Endothelial cell of umbilical vein (primary cell): ENCODE measurements around the gene KREMEN1. TPM values are rescaled to one million over a fixed set of nuclear protein-coding genes. Genes with fewer than 3 reads are reported as not detected.
A peak's percentile ranks its signal among the peaks of the same experiment; 100 is the strongest.

Experiments
- BruUV-seq: library from RNA; stranded (reverse); fragments of 400-500 nt; replicated peaks from 2 replicates; lab custom pipeline; 2021; lab: Mats Ljungman, UMichigan
- CTCF ChIA-PET: fragments of 300-600, 350-600 bp; sonication (Branson Sonifier 250); formaldehyde crosslinking; loops from one replicate; lab custom pipeline; 2021; ENCODE audit warnings: antibody characterized with exemption, inconsistent platforms; lab: Charles Lee
- POLR2A ChIA-PET: fragments of 300-600, 350-600 bp; sonication (Branson Sonifier 250); formaldehyde crosslinking; loops from one replicate; lab custom pipeline; 2021; ENCODE audit warnings: antibody characterized with exemption, inconsistent platforms; lab: Charles Lee
- DNase-seq: peaks from one replicate; pipeline ENCODE4 v3.0.0-alpha.2; 2011; ENCODE audit warnings: low read depth, low spot score
- FAIRE-seq: peaks from 2 replicates; lab custom pipeline; 2011; peaks lifted over from hg19 to GRCh38; lab: Jason Lieb, UNC
- H2AFZ ChIP-seq: 2 replicates; pipeline ENCODE4 v1.6.0; 2012; ENCODE audit warnings: low read depth, low read length, control low read depth, inconsistent platforms
- H3K27ac ChIP-seq: 2 replicates; pipeline ENCODE4 v1.5.1; 2011; ENCODE audit warnings: low read depth, mild to moderate bottlenecking, control low read depth, low read length, moderate library complexity; ENCODE audit not compliant: insufficient read depth
- H3K27me3 ChIP-seq, 2 experiments: 2 replicates each; pipeline versions ENCODE4 v1.6.0 to v1.6.1; 2011; ENCODE audit warnings: low read length in 2 of 2, mixed read lengths in 1 of 2; ENCODE audit not compliant: control insufficient read depth in 2 of 2, insufficient read depth in 2 of 2
- H3K36me3 ChIP-seq, 2 experiments: 2 replicates in 1 of 2; 3 replicates in 1 of 2; pipeline ENCODE4 v1.5.1; 2011; ENCODE audit warnings: low read length in 2 of 2, mild to moderate bottlenecking in 1 of 2, moderate library complexity in 1 of 2; ENCODE audit not compliant: control insufficient read depth in 2 of 2, insufficient read depth in 2 of 2; ENCODE audit errors: extremely low read depth in 1 of 2
- H3K4me1 ChIP-seq: 3 replicates; pipeline ENCODE4 v1.5.1; 2011; ENCODE audit warnings: mild to moderate bottlenecking, low read length; ENCODE audit not compliant: control insufficient read depth, insufficient read depth; ENCODE audit errors: extremely low read depth
- H3K4me2 ChIP-seq: 2 replicates; pipeline ENCODE4 v1.6.1; 2011; ENCODE audit warnings: low read length, control low read depth, mixed read lengths; ENCODE audit not compliant: insufficient read depth
- H3K4me3 ChIP-seq, 3 experiments: fragments of 200-600 bp in 1 of 3; sonication (generic), shearing (Covaris generic) in 1 of 3; replicated peaks in 1 of 3; 2 replicates each; pipeline ENCODE4 v1.5.1; 2011 to 2016; ENCODE audit warnings: control low read depth in 3 of 3, low read length in 3 of 3, mild to moderate bottlenecking in 2 of 3, inconsistent platforms in 1 of 3, low read depth in 1 of 3, moderate library complexity in 1 of 3; ENCODE audit not compliant: insufficient read depth in 1 of 3
- H3K79me2 ChIP-seq: 2 replicates; pipeline ENCODE4 v1.6.0; 2012; ENCODE audit warnings: low read length, inconsistent platforms; ENCODE audit not compliant: control insufficient read depth, insufficient read depth
- H3K9ac ChIP-seq: replicated peaks from 2 replicates; pipeline ENCODE3; 2011; ENCODE audit warnings: low read length, control low read depth; ENCODE audit not compliant: insufficient read depth; ENCODE audit errors: extremely low read depth
- H3K9me1 ChIP-seq: replicated peaks from 3 replicates; pipeline ENCODE4 v1.6.0; 2011; ENCODE audit warnings: mild to moderate bottlenecking, low read length; ENCODE audit not compliant: control insufficient read depth, insufficient read depth; ENCODE audit errors: extremely low read depth
- H3K9me3 ChIP-seq: replicated peaks from 2 replicates; pipeline ENCODE4 v1.5.1; 2012; ENCODE audit warnings: low read length, inconsistent platforms; ENCODE audit not compliant: control insufficient read depth, insufficient read depth
- H4K20me1 ChIP-seq: replicated peaks from 2 replicates; pipeline ENCODE3; 2011; ENCODE audit warnings: mild to moderate bottlenecking, low read length; ENCODE audit not compliant: control insufficient read depth, insufficient read depth; ENCODE audit errors: extremely low read depth
- CTCF ChIP-seq, 2 donors: IDR thresholded peaks; 1 replicate in 1 of 2; 2 replicates in 1 of 2; pipeline ENCODE4 v1.5.1; 2011; ENCODE audit warnings: low read length in 2 of 2, mild to moderate bottlenecking in 2 of 2, moderate library complexity in 2 of 2, control low read depth in 1 of 2, inconsistent platforms in 1 of 2, low read depth in 1 of 2; ENCODE audit not compliant: insufficient read depth in 1 of 2; ENCODE audit errors: extremely low read depth in 1 of 2
- EZH2 ChIP-seq: IDR thresholded peaks from 2 replicates; pipeline ENCODE4 v1.6.1; 2012; ENCODE audit warnings: borderline replicate concordance, low read depth, mild to moderate bottlenecking, moderate library complexity, low read length, inconsistent platforms; ENCODE audit not compliant: severe bottlenecking
- FOS ChIP-seq: IDR thresholded peaks from 2 replicates; pipeline ENCODE4 v1.6.1; 2011; ENCODE audit warnings: mild to moderate bottlenecking, low read length, moderate library complexity, borderline replicate concordance; ENCODE audit not compliant: insufficient read depth
- GATA2 ChIP-seq: IDR thresholded peaks from 2 replicates; pipeline ENCODE4 v1.7.0; 2011; ENCODE audit warnings: low read depth, mild to moderate bottlenecking, moderate library complexity, mixed read lengths, low read length; ENCODE audit not compliant: insufficient read length, insufficient read depth
- JUN ChIP-seq: IDR thresholded peaks from 2 replicates; pipeline ENCODE4 v1.6.1; 2011; ENCODE audit warnings: borderline replicate concordance, low read depth; ENCODE audit not compliant: insufficient read length, insufficient read depth
- MYC ChIP-seq: IDR thresholded peaks from one replicate; pipeline ENCODE4 v1.6.1; 2011; ENCODE audit warnings: mild to moderate bottlenecking, low read depth, low read length
- POLR2A ChIP-seq: IDR thresholded peaks from 2 replicates; pipeline ENCODE4 v1.6.1; 2012; ENCODE audit warnings: low read depth, mild to moderate bottlenecking, control low read depth, low read length
- POLR2AphosphoS5 ChIP-seq: IDR thresholded peaks from 2 replicates; pipeline ENCODE4 v1.6.1; 2012; ENCODE audit warnings: low read depth, mild to moderate bottlenecking, control low read depth, low read length, moderate library complexity; ENCODE audit not compliant: insufficient read depth
- dilution Hi-C: fragments of 300-500 bp; cut with MboI; formaldehyde crosslinking; loops from one replicate; pipeline ENCODE4 v1.15.0; 2019; ENCODE audit warnings: low sequenced_read_pairs; ENCODE audit not compliant: extremely low pct_ligation_motif_present
- intact Hi-C: fragments of 100-400 bp; cut with micrococcal nuclease; formaldehyde crosslinking; loops from one replicate; pipeline ENCODE4 v1.10.0; 2022
- polyA plus RNA-seq, 4 experiments: library from polyadenylated mRNA; depleted of rRNA in 3 of 4; stranded (reverse) in 3 of 4; unstranded in 1 of 4; fragments of >200 nt; gene quantifications; 2 replicates each; pipeline versions ENCODE4 v1.2.1 to v1.2.3, GENCODE V29; 2011 to 2012; ENCODE audit warnings: missing spikeins in 1 of 4
- total RNA-seq: library from RNA; stranded (reverse); gene quantifications from 2 replicates; pipeline ENCODE4 v1.2.3, GENCODE V29; 2021

Gene KREMEN1
- total and polyA plus RNA-seq, 2 donors (not counting 3 experiments of a cell fraction or from before 2014, with no cell fraction given): 0.58 to 1.1 TPM

DNA sequence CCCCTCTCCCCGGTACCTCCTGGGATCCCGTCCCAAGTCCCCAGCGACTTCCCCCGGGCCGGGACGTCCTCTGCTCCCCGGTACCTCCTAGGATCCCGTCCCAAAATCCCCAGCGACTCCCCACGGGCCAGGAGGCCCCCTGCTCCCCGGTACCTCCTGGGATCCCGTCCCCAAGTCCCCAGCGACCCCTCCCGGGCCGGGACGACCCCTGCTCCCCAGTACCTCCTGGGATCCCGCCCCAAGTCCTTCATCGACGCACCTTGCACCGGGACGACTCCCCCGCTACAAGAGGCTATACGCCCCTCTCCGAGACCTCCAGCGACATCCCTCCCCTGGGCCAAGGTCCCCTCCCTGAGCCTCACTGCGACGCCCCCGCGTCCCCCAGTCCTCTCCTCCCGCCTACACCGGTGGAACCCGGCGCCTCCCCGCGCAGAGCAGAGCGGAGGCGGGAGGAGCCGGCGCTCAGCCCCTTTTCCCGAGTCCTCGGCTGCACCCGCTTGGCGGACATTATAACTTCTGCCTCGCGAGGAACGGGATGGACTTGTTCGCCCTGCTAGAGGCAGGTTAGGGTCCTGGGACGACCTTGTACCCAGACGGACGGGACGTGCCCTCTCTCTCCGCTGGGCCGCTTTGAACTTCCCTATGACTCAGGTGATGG, 912 bp downstream of the KREMEN1 start:
- H3K9me1 ChIP-seq: no peaks in the 10 kb centered on the region
- H3K9ac ChIP-seq: no peak overlapping the region
- H3K4me2 ChIP-seq: peak overlapping the region; percentile 55
- peaks cover 8% of the 10 kb centered on the region for H3K4me1 ChIP-seq
- no peaks in the 10 kb centered on the region for H4K20me1 ChIP-seq
- no peaks in the 10 kb centered on the region for H3K36me3 ChIP-seq
- H3K79me2 ChIP-seq: no peaks in the 10 kb centered on the region
- no peak overlapping the region for H3K27ac ChIP-seq
- H2AFZ ChIP-seq: peak overlapping the region; percentile 68
- no peak for DNase-seq
- ChIA-PET POLR2A (no interaction called here), CTCF (interaction anchor here (0.7 kb wide), 1 partner anchor 29 kb away, joined by 3 read pairs; no protein-coding TSS in a partner anchor)
- no peak overlapping the region for H3K4me3 ChIP-seq
- intact Hi-C loops (no loop called here), dilution Hi-C loops (no loop called here)
- H3K9me3 ChIP-seq: no peaks in the 10 kb centered on the region
- peaks cover 41 to 42% of the 10 kb centered on the region in 2 experiments for H3K27me3 ChIP-seq
- no peak for FAIRE-seq
- TF ChIP-seq GATA2 (no peak), CTCF (IDR thresholded peaks at IDR 0.05; ENCODE audit: extremely low read depth in 1 of 2, insufficient read depth in 1 of 2, low read depth in 1 of 2, low read length in 2 of 2) (no peak), POLR2AphosphoS5 (no peak), EZH2 (peak; percentile 91), JUN (no peak), POLR2A (no peak), MYC (no peak), FOS (no peak)
- BruUV-seq: no TSS peak
